ENCODE measurements around the gene SLC15A3.

Gene SLC15A3

GRCh38 chr11:60942219-60942618 is 9.8 kb downstream of the SLC15A3 start:
- no peak for TF ChIP-seq CTCF (IDR thresholded peaks at IDR 0.05; ENCODE audit: low read depth, low read length, missing control alignments)
- no peak for DNase-seq (ENCODE audit: low read depth)
- no peak overlapping the region for H3K4me3 ChIP-seq (ENCODE audit: low read depth, low read length)

- DNase-seq (ENCODE audit: low read depth): no peak
- no peak overlapping the region for H3K4me3 ChIP-seq (ENCODE audit: low read depth, low read length)
- no peak for TF ChIP-seq CTCF (IDR thresholded peaks at IDR 0.05; ENCODE audit: low read depth, low read length, missing control alignments)
Measured at GRCh38 chr11:60941371-60942119, 10.4 kb downstream of the SLC15A3 start.

DNA sequence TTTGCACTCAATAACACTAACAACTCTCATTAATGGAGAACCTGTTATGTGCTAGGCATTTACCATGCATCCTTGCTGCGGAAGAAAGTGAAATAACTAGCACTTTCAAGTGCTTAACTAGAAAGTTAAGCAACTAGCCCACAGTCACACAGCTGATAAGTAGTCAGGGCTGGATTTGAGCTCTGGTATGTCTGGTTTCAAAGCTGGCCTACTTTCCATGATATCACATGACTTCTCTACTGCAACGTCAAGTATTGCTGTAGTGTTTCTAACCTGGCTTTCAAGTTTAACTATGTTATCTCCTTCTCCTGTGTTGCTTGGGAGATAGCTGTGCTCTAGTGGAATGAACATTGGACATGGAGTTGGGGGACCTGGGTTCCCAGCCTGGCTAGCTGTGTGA is 12.1 kb downstream of the SLC15A3 start:
- no peak overlapping the region for H3K4me3 ChIP-seq (ENCODE audit: low read depth, low read length)
- no peak for TF ChIP-seq CTCF (IDR thresholded peaks at IDR 0.05; ENCODE audit: low read depth, low read length, missing control alignments)
- no peak for DNase-seq (ENCODE audit: low read depth)

GRCh38 chr11:60939301-60939700 is 12.7 kb downstream of the SLC15A3 start:
- no peak for DNase-seq (ENCODE audit: low read depth)

DNA sequence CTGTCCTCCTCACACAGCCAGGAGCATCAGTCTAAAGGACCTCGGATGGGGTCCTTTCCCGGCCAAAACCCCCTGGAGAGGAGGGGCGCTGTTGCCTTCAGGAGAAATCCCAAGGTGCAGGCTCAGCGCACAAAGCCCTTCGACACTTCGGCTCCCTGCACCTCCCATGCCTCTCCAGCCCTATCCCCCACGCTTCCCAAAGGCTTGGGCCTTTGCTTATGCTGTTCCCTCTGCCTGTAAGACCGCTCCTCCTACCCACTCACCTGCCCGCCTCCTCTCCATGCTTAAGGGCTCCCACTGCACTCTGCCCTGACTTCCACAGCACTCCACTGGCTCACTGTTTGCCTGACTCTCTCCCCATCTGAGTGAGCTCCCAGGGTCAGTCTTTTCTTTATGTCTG is 13.5 kb downstream of the SLC15A3 start:
- TF ChIP-seq CTCF (IDR thresholded peaks at IDR 0.05; ENCODE audit: low read depth, low read length, missing control alignments): no peak
- H3K4me3 ChIP-seq (ENCODE audit: low read depth, low read length): no peak overlapping the region
- DNase-seq (ENCODE audit: low read depth): no peak

More at GRCh38 chr11:60939301-60939700, 12.7 kb downstream of the SLC15A3 start:
- TF ChIP-seq CTCF (IDR thresholded peaks at IDR 0.05; ENCODE audit: low read depth, low read length, missing control alignments): no peak
- H3K4me3 ChIP-seq (ENCODE audit: low read depth, low read length): no peak overlapping the region

GRCh38 chr11:60937811-60938210 is 14.2 kb downstream of the SLC15A3 start:
- no peak overlapping the region for H3K4me3 ChIP-seq (ENCODE audit: low read depth, low read length)
- no peak for TF ChIP-seq CTCF (IDR thresholded peaks at IDR 0.05; ENCODE audit: low read depth, low read length, missing control alignments)
- no peak for DNase-seq (ENCODE audit: low read depth)

DNA sequence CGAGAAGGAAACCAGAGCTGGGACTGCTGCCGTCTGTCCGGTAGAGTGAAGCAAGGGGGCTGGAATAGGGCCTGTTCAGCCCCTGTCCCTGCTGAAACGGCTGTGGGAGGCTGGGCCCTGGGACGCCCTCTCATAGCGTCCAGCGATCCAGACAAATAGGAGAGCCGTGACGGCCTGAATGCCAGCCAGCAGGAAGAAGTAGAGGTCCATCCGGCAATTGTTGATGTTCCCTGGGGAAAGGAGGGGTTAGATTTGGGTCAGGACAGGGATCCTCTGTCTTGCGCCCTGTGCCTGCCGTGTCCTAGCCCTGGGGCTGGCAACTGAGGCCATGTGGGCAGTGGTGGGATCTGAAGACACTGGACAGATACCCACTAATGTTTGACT is 14.8 kb downstream of the SLC15A3 start:
- no peak for DNase-seq (ENCODE audit: low read depth)

More for the DNA sequence above, 14.8 kb downstream of the SLC15A3 start:
- TF ChIP-seq CTCF (IDR thresholded peaks at IDR 0.05; ENCODE audit: low read depth, low read length, missing control alignments): no peak
- H3K4me3 ChIP-seq (ENCODE audit: low read depth, low read length): no peak overlapping the region

All from GM12864 (cell line).